Measurements from ENCODE around the gene MEIOB.
"Not testable (repeated sequence)": the region's sequence is repeated elsewhere in the genome, so short reads cannot be mapped to it uniquely, and the experiment has no call there.

Gene MEIOB

GRCh38 chr16:1820096-1820945 is 51.6 kb downstream of the MEIOB start:
- no peak for DNase-seq (ENCODE audit: low read depth, low spot score)
- H3K4me3 ChIP-seq (ENCODE audit: low read length), result no peak overlapping the region

GRCh38 chr16:1819611-1820010 is 52.4 kb downstream of the MEIOB start:
- no peak overlapping the region for H3K4me3 ChIP-seq (ENCODE audit: low read length)
- DNase-seq (ENCODE audit: low read depth, low spot score), result no peak

GRCh38 chr16:1818873-1819525 is 53.0 kb downstream of the MEIOB start:
- DNase-seq (ENCODE audit: low read depth, low spot score), result no peak
- no peak overlapping the region for H3K4me3 ChIP-seq (ENCODE audit: low read length)

GRCh38 chr16:1818204-1818872 is 53.6 kb downstream of the MEIOB start:
- no peak for DNase-seq (ENCODE audit: low read depth, low spot score)
- H3K4me3 ChIP-seq (ENCODE audit: low read length), result no peak overlapping the region

- no peak for DNase-seq (ENCODE audit: low read depth, low spot score)
- no peak overlapping the region for H3K4me3 ChIP-seq (ENCODE audit: low read length)
These were observed 54.2 kb downstream of the MEIOB start for GRCh38 chr16:1817716-1818115.

GRCh38 chr16:1817276-1817589 is 54.7 kb downstream of the MEIOB start:
- no peak for DNase-seq (ENCODE audit: low read depth, low spot score)
- no peak overlapping the region for H3K4me3 ChIP-seq (ENCODE audit: low read length)

- H3K4me3 ChIP-seq (ENCODE audit: low read length), result no peak overlapping the region
- no peak for DNase-seq (ENCODE audit: low read depth, low spot score)
These were observed 55.3 kb downstream of the MEIOB start for GRCh38 chr16:1816396-1817275.

- no peak for DNase-seq (ENCODE audit: low read depth, low spot score)
- no peak overlapping the region for H3K4me3 ChIP-seq (ENCODE audit: low read length)
These were observed 56.5 kb downstream of the MEIOB start for GRCh38 chr16:1815461-1815860.

GRCh38 chr16:1812732-1813163 is 59.2 kb downstream of the MEIOB start:
- no peak overlapping the region for H3K4me3 ChIP-seq (ENCODE audit: low read length)
- peak; percentile 33 for DNase-seq (ENCODE audit: low read depth, low spot score)

- no peak overlapping the region for H3K4me3 ChIP-seq (ENCODE audit: low read length)
- DNase-seq (ENCODE audit: low read depth, low spot score), result no peak
These were observed 61.4 kb downstream of the MEIOB start for GRCh38 chr16:1810536-1810935.

GRCh38 chr16:1810106-1810505 is 61.9 kb downstream of the MEIOB start:
- H3K4me3 ChIP-seq (ENCODE audit: low read length), result no peak overlapping the region
- no peak for DNase-seq (ENCODE audit: low read depth, low spot score)

- no peak for DNase-seq (ENCODE audit: low read depth, low spot score)
- no peak overlapping the region for H3K4me3 ChIP-seq (ENCODE audit: low read length)
These were observed 62.6 kb downstream of the MEIOB start for GRCh38 chr16:1809281-1809801.

GRCh38 chr16:1808691-1809090 is 63.3 kb downstream of the MEIOB start:
- DNase-seq (ENCODE audit: low read depth, low spot score), result no peak
- no peak overlapping the region for H3K4me3 ChIP-seq (ENCODE audit: low read length)

GRCh38 chr16:1807626-1808025 is 64.3 kb downstream of the MEIOB start:
- DNase-seq (ENCODE audit: low read depth, low spot score), result no peak
- no peak overlapping the region for H3K4me3 ChIP-seq (ENCODE audit: low read length)

- no peak for DNase-seq (ENCODE audit: low read depth, low spot score)
- no peak overlapping the region for H3K4me3 ChIP-seq (ENCODE audit: low read length)
These were observed 71.3 kb downstream of the MEIOB start for GRCh38 chr16:1800701-1801100.

GRCh38 chr16:1799263-1799662 is 72.7 kb downstream of the MEIOB start:
- not testable (repeated sequence) for DNase-seq (ENCODE audit: low read depth, low spot score)

GRCh38 chr16:1794908-1795666 is 76.9 kb downstream of the MEIOB start:
- no peak overlapping the region for H3K4me3 ChIP-seq (ENCODE audit: low read length)
- DNase-seq (ENCODE audit: low read depth, low spot score), result no peak

More at GRCh38 chr16:1799263-1799662, 72.7 kb downstream of the MEIOB start:
- not testable (repeated sequence) for H3K4me3 ChIP-seq (ENCODE audit: low read length)

- DNase-seq (ENCODE audit: low read depth, low spot score), result no peak
- no peak overlapping the region for H3K4me3 ChIP-seq (ENCODE audit: low read length)
These were observed 77.6 kb downstream of the MEIOB start for GRCh38 chr16:1794221-1794871.
